Astrocyte (in vitro differentiated cells and primary cell): ENCODE data around the gene EPO. TPM values are rescaled to one million over a fixed set of nuclear protein-coding genes. Genes with fewer than 3 reads are reported as not detected.
"Not testable (repeated sequence)": the region's sequence is repeated elsewhere in the genome, so short reads cannot be mapped to it uniquely, and the experiment has no call there.

Experiments used
- DNase-seq: peaks from one replicate; pipeline ENCODE4 v3.0.0-alpha.2; 2010; ENCODE audit warnings: low read depth
- FAIRE-seq: peaks from 2 replicates; lab custom pipeline; 2011; peaks lifted over from hg19 to GRCh38; lab: Jason Lieb, UNC
- H2AFZ ChIP-seq: 2 replicates; pipeline ENCODE4 v1.6.0; 2012; ENCODE audit warnings: low read depth, low read length, inconsistent platforms
- H3K27ac ChIP-seq: 2 replicates; pipeline ENCODE4 v1.5.1; 2011; ENCODE audit warnings: low read depth, low read length, inconsistent platforms
- H3K27me3 ChIP-seq: 2 replicates; pipeline ENCODE4 v1.6.0; 2011; ENCODE audit warnings: low read length, inconsistent platforms; ENCODE audit not compliant: insufficient read depth
- H3K36me3 ChIP-seq: 2 replicates; pipeline ENCODE4 v1.5.1; 2011; ENCODE audit warnings: low read length, inconsistent platforms; ENCODE audit not compliant: insufficient read depth
- H3K4me1 ChIP-seq: 2 replicates; pipeline ENCODE4 v1.5.1; 2011; ENCODE audit warnings: low read length, inconsistent platforms; ENCODE audit not compliant: insufficient read depth
- H3K4me2 ChIP-seq: 2 replicates; pipeline ENCODE4 v1.6.0; 2012; ENCODE audit warnings: low read length, inconsistent platforms
- H3K4me3 ChIP-seq: 2 replicates; pipeline ENCODE4 v1.5.1; 2011; ENCODE audit warnings: low read depth, mild to moderate bottlenecking, low read length, inconsistent platforms; ENCODE audit not compliant: insufficient read depth
- H3K79me2 ChIP-seq: 2 replicates; pipeline ENCODE4 v1.6.0; 2012; ENCODE audit warnings: mild to moderate bottlenecking, low read length, inconsistent platforms; ENCODE audit not compliant: insufficient read depth
- H3K9ac ChIP-seq: 2 replicates; pipeline ENCODE4 v1.6.0; 2012; ENCODE audit warnings: mild to moderate bottlenecking, low read length, inconsistent platforms
- H3K9me3 ChIP-seq: 2 replicates; pipeline ENCODE4 v1.5.1; 2012; ENCODE audit warnings: low read depth, mild to moderate bottlenecking, low read length, inconsistent platforms; ENCODE audit not compliant: insufficient read depth
- H4K20me1 ChIP-seq: 2 replicates; pipeline ENCODE4 v1.6.0; 2012; ENCODE audit warnings: low read length, inconsistent platforms; ENCODE audit not compliant: insufficient read depth
- H3K27ac Mint-ChIP-seq: one replicate; pipeline ENCODE4 v1.8.0; 2021; ENCODE audit warnings: mild to moderate bottlenecking, mixed read lengths; ENCODE audit not compliant: unreplicated experiment
- H3K27me3 Mint-ChIP-seq: one replicate; pipeline ENCODE4 v1.8.0; 2021; ENCODE audit warnings: low read depth, mixed read lengths; ENCODE audit not compliant: unreplicated experiment
- H3K36me3 Mint-ChIP-seq: one replicate; pipeline ENCODE4 v1.8.0; 2021; ENCODE audit warnings: low read depth, mixed read lengths; ENCODE audit not compliant: unreplicated experiment
- H3K4me1 Mint-ChIP-seq: one replicate; pipeline ENCODE4 v1.8.0; 2021; ENCODE audit warnings: low read depth, mixed read lengths; ENCODE audit not compliant: unreplicated experiment
- H3K4me3 Mint-ChIP-seq: one replicate; pipeline ENCODE4 v1.8.0; 2021; ENCODE audit warnings: mild to moderate bottlenecking, moderate library complexity, mixed read lengths; ENCODE audit not compliant: unreplicated experiment
- H3K9me3 Mint-ChIP-seq: one replicate; pipeline ENCODE4 v1.8.0; 2021; ENCODE audit warnings: mild to moderate bottlenecking, mixed read lengths; ENCODE audit not compliant: unreplicated experiment
- CTCF ChIP-seq: IDR thresholded peaks from 2 replicates; pipeline ENCODE4 v1.5.1; 2011; ENCODE audit warnings: low read depth, mild to moderate bottlenecking, inconsistent platforms, low read length, moderate library complexity; ENCODE audit not compliant: insufficient read depth
- EZH2 ChIP-seq: IDR thresholded peaks from 2 replicates; pipeline ENCODE4 v1.6.1; 2012; ENCODE audit warnings: mild to moderate bottlenecking, low read length, inconsistent platforms; ENCODE audit not compliant: insufficient read depth
- total RNA-seq: library from RNA; stranded (reverse); gene quantifications from 2 replicates; pipeline ENCODE4 v1.2.1, GENCODE V29; 2021

EPO gene
- total RNA-seq, 1 donor from 2014 or later: not detected

GRCh38 chr7:100759357-100760171 lies 39.3 kb downstream of the EPO start:
- no peak overlapping the region for H3K4me3 Mint-ChIP-seq

GRCh38 chr7:100762841-100763240 lies 42.6 kb downstream of the EPO start:
- not testable (repeated sequence) for H3K36me3 Mint-ChIP-seq, H3K9me3 Mint-ChIP-seq, H3K27ac Mint-ChIP-seq, H3K4me1 Mint-ChIP-seq, H3K4me1 ChIP-seq, H3K4me3 Mint-ChIP-seq, DNase-seq, H2AFZ ChIP-seq, FAIRE-seq, H4K20me1 ChIP-seq, H3K36me3 ChIP-seq, H3K79me2 ChIP-seq, H3K9me3 ChIP-seq, H3K4me3 ChIP-seq, H3K4me2 ChIP-seq, H3K27ac ChIP-seq, H3K9ac ChIP-seq
- H3K27me3 ChIP-seq: peaks cover 12% of the 10 kb centered on the region
- H3K27me3 Mint-ChIP-seq: peaks cover 37% of the 10 kb centered on the region

More at GRCh38 chr7:100759357-100760171, 39.3 kb downstream of the EPO start:
- no peak overlapping the region for H3K27ac Mint-ChIP-seq
- Histone ChIP-seq H3K27me3 (peaks cover 12% of the 10 kb centered on the region), H3K79me2 (no peaks in the 10 kb centered on the region), H4K20me1 (no peaks in the 10 kb centered on the region), H3K4me2 (no peak overlapping the region), H3K4me1 (no peaks in the 10 kb centered on the region), H2AFZ (no peak overlapping the region), H3K27ac (no peak overlapping the region), H3K4me3 (no peak overlapping the region), H3K9me3 (no peaks in the 10 kb centered on the region), H3K9ac (no peak overlapping the region), H3K36me3 (no peaks in the 10 kb centered on the region)
- DNase-seq: no peak
- H3K4me1 Mint-ChIP-seq: no peaks in the 10 kb centered on the region
- TF ChIP-seq CTCF (no peak), EZH2 (no peak)
- peaks cover 17% of the 10 kb centered on the region for H3K27me3 Mint-ChIP-seq
- H3K36me3 Mint-ChIP-seq: no peaks in the 10 kb centered on the region
- FAIRE-seq: no peak
- no peaks in the 10 kb centered on the region for H3K9me3 Mint-ChIP-seq

GRCh38 chr7:100763556-100764140 lies 43.4 kb downstream of the EPO start:
- Histone ChIP-seq H3K79me2 (no peaks in the 10 kb centered on the region), H3K36me3 (no peaks in the 10 kb centered on the region), H2AFZ (no peak overlapping the region), H3K9ac (no peak overlapping the region), H3K9me3 (no peaks in the 10 kb centered on the region), H3K27me3 (peaks cover 12% of the 10 kb centered on the region), H3K4me1 (no peaks in the 10 kb centered on the region), H4K20me1 (no peaks in the 10 kb centered on the region), H3K4me2 (no peak overlapping the region), H3K27ac (no peak overlapping the region), H3K4me3 (no peak overlapping the region)
- no peak for FAIRE-seq
- TF ChIP-seq CTCF: no peak
- no peak for TF ChIP-seq EZH2
- no peak overlapping the region for H3K27ac Mint-ChIP-seq
- no peaks in the 10 kb centered on the region for H3K9me3 Mint-ChIP-seq
- no peaks in the 10 kb centered on the region for H3K36me3 Mint-ChIP-seq
- no peak for DNase-seq
- H3K4me3 Mint-ChIP-seq: no peak overlapping the region
- H3K4me1 Mint-ChIP-seq: no peaks in the 10 kb centered on the region
- H3K27me3 Mint-ChIP-seq: peaks cover 36% of the 10 kb centered on the region
